Activated CD4-positive, CD25-positive, alpha-beta regulatory T cell treated with anti-CD3 and anti-CD28 coated beads, Interleukin-2, amount 50 U/mL, for 72 hours (primary cell): ENCODE data around the gene LRRC26.

Source experiments
- DNase-seq: peaks from one replicate; pipeline ENCODE4 v3.0.0; 2021

Gene LRRC26

DNA sequence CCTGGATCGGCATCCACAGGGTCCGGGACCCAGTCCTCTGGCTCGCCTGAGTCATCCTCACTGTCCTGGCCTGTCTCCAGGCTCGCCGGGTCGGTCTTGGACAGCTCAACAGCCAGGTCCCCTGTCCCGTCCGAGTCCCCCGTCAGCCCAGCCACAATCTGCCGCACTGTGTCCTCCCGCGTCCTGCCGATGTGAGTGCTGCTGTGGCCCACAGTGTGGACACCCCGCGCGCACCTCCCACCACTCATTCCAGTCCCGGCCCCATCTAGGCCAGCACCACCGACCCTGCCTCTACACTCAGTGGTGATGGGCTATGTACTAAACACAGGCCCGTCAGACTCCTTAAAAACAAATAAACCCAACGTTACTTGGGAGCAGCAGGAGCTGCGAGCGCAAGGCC is 11.8 kb upstream of the LRRC26 start:
- no peak for DNase-seq

- no peak for DNase-seq
These were observed 10.6 kb upstream of the LRRC26 start for GRCh38 chr9:137180491-137180890.

- DNase-seq: no peak
These were observed 9.9 kb upstream of the LRRC26 start for GRCh38 chr9:137179761-137180160.

DNA sequence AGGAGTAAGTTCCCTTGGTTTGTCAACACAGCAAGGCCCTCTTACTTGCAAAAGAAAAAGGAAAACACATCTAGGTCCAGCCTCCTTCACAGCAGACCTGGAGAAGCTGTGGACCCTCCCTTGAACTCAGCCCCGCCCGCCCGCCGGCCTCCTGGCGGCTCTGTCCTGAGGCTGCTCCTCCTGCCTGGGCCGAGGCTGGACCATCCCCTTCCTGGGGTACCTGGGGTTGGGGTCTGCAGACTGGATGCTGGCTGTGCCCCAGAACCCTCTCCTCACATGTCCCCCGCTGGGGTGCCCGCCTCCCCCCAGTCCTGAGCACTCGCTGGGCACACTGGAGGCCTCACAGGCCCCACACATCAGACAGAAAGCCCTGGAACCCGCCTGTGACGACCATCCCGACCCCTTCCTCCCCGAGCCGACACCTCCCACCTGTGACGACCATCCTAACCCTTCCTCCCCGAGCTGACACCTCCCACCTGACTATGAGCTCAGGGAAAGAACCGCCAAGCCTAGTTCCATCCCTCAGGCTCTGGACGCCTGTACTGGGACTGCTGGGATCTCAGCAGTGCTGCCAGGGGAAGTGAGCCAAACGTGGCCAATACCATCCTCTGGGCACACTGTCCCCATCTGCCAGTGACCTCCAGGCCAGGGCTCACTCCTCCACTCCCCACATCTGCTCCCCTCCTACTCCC is 9.2 kb upstream of the LRRC26 start:
- no peak for DNase-seq

- DNase-seq: no peak
These were observed 8.5 kb upstream of the LRRC26 start for GRCh38 chr9:137178201-137178938.

DNA sequence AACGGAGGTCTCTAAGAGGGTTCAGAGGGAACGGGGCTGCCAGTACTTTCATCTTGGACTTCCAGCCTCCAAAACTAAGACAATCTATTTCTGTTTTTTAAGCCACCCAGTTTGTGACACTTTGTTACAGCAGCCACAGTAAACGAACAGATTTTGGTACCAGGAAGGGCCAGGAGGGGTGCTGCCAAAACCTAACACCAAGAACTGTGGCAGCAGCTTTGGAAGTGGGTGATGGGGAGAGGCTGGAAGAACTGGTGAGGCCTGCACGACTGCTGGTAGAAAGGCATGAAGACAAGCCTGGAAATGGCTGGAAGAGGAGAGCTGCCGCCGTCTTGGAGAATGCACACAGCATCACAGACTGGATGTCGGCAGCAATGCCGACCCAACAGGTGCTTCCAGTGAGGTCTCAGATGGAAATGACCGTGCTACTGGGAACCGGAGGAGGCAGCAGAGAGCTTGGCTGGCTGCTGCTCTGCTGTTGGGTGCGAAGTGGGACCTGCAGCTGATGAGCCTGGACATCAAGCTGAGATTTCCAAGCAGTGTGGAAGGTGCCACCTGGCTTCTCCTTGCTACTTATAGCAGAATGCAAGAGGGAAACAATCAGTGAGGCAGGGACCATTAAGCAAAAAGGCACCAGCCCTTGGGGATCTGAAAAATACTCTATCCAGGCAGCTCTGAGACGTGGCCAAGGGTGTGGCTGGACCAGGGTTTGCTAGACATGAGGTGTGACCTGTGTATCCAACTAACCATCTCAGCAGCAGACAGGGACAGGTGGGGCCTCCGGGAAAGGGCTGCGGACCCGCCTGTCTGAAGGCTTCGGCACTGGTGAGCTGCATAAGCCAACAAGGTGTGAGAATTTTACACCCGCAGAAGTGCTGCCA is 6.7 kb upstream of the LRRC26 start:
- DNase-seq: no peak

DNA sequence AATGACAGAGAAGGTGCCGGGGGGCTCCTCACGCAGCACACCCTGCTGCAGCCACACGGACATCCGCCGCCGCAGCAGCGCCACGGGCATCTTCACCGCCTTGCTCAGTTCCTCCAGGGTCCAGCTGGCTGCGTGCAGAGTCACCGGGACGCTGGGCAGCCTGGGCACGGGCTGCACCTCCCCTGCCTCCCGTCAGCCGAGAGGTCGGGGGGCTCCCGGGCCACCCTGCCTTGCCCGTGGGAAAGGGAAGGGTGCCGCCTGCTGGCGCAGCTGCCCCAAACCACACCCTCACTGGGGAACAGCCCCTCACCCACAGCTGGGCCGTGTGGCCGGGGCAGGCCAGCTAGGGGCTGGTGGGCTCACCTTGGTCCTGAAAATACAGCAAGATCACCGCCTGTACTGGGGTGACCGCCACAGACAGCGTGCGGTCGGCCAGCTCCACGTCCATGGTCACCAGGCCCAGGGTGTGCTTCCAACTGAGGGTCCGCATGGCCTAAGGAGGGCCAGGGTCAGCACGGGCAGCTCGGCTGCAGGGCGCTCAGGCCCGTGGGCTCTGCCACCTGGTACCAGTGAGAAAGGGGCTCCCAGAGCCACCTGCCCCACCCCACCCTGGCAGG is 5.6 kb upstream of the LRRC26 start:
- DNase-seq: no peak

DNA sequence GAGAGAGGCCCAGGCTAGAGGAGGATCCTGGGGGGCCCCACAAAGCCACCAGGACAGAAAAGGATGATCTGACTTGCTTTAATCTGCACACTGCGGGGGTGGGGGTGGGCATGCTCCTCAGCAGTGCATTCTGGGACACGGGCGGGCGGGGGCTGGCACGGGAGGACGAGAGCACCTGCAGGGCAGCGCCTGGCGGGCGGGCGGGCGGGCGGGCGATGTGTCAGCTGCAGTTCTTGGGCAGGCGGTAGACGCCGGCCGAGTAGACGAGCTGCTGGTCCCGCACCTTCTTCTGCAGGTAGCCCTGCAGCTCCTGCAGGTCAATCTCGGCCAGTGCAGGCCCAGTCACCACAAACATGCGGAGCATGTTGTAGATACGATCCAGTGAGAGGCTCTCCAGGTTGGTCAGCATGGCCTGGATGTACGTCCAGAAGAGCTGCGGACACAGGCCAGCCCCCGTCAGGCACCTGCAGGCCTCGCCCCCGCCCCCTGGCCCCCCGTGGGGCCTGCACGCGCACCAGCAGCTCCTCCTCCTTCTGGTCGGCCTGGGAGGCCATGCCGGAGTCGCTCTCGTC is 5.0 kb upstream of the LRRC26 start:
- DNase-seq: no peak

GRCh38 chr9:137173796-137174664 is 4.2 kb upstream of the LRRC26 start:
- no peak for DNase-seq

GRCh38 chr9:137172901-137173795 is 3.3 kb upstream of the LRRC26 start:
- DNase-seq: no peak

DNA sequence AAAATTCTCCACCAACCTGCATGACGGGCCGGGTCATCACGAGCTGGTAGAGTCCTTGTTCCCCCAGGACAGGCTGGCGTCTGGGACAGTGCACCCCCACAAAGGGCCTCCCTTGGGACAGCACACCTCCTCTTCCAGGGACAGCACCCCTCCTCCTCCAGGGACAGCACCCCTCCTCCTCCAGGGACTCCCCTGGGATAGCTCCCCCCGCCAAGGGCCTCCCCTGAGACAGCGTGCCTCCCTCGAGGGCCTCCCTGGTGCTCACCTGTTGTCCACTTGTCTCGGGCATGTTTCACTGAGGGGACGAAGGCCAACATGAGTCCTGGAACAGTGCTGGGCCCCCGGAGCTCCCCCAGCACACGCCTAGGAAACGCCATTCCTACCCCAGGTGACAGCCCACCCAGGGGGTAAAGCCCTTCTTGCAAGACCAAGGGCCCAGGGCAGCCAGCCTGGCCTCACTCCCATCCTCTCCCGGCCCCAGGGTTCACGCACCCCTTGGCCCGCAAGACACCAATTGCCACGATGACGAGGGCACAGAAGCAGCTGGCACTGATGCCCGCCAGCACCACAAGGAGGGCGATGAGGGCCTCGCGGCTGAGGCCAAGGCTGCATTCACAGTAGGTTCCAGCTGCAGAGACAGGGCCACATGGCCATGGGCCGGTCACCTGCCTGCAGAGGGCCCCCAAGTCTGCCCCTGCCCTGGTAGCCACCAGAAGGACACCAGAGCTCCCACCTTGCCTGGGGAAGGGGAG is 1.5 kb upstream of the LRRC26 start:
- no peak for DNase-seq

GRCh38 chr9:137170486-137171148 is 766 bp upstream of the LRRC26 start:
- DNase-seq: no peak

DNA sequence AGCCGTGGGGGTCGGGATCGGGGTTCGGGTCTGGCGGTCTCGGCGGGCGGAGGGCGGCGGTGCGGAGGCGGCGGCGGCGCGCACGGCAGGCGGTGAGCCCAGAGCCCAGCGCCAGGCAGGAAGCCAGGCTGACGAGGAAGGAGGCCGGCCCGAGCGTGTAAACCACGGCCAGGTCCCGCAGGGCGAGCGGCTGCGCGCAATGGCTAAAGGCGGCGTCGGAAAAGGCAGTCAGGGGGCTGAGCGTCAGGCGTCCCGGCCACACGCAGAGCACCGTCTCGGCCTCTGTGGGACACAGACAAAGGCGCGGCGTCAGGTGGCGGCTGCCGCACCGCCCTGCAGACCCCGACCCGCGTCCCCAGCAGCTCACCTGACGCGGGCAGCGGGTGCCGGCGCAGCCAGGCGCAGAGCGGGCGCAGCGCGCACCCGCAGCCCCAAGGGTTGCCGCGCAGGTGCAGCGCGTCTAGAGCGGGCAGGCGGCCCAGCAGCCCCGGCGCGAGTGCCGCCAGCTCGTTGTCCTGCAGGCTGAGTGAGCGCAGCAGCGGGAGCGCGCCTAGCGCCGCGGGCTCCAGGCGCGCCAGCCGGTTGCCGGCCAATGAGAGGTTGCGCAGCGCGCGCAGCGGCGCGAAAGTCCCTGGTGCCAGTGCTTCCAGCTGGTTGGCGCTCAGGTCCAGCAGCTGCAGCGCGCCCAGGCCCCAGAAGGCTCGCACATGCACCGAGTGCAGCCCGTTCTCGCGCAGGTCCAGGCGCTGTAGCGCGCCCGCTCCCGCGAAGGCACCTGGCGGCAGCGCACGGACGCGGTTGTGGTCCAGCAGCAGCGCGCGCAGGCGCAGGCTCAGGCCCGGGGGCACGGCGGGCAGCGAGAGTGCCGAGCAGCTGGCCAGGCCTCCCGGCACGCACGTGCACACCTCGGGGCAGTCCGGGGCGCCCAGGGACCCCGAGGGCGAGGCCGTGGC is 671 bp downstream of the LRRC26 start:
- no peak for DNase-seq

- no peak for DNase-seq
These were observed 1.3 kb downstream of the LRRC26 start for GRCh38 chr9:137168573-137168903.

DNA sequence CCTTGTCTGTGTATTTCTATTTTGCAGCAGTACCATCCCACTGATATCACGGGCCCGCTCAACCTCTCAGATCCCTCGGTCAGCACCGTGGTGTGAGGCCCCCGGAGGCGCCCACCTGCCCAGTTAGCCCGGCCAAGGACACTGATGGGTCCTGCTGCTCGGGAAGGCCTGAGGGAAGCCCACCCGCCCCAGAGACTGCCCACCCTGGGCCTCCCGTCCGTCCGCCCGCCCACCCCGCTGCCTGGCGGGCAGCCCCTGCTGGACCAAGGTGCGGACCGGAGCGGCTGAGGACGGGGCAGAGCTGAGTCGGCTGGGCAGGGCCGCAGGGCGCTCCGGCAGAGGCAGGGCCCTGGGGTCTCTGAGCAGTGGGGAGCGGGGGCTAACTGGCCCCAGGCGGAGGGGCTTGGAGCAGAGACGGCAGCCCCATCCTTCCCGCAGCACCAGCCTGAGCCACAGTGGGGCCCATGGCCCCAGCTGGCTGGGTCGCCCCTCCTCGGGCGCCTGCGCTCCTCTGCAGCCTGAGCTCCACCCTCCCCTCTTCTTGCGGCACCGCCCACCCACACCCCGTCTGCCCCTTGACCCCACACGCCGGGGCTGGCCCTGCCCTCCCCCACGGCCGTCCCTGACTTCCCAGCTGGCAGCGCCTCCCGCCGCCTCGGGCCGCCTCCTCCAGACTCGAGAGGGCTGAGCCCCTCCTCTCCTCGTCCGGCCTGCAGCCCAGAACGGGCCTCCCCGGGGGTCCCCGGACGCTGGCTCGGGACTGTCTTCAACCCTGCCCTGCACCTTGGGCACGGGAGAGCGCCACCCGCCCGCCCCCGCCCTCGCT is 1.9 kb downstream of the LRRC26 start:
- DNase-seq: no peak

DNA sequence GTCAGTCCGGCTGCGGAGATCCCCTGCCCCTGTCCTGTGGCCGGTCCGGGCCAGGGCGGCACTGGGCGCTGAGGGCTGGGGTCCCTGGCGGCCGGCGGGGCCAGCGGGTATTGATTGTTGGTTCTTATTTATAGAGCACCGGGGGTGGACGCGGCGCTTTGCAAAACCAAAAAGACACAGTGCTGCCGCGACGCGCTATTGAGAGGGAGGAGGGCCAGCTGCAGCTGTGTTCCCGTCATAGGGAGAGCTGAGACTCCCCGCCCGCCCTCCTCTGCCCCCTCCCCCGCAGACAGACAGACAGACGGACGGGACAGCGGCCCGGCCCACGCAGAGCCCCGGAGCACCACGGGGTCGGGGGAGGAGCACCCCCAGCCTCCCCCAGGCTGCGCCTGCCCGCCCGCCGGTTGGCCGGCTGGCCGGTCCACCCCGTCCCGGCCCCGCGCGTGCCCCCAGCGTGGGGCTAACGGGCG is 2.5 kb downstream of the LRRC26 start:
- DNase-seq: no peak
